ENCODE results near the gene SH3TC1. TPM values are rescaled to one million over a fixed set of nuclear protein-coding genes. Genes with fewer than 3 reads are reported as not detected.

SH3TC1 gene
- total and polyA plus RNA-seq, 2 of the 8 experiments (the other 6 are each of a cell fraction or from before 2014, with no cell fraction given), result 0.15 TPM; not detected in 1

GRCh38 chr4:8230891-8231290 lies 31.8 kb downstream of the SH3TC1 start (continued):
- TF ChIP-seq CHD7 (IDR thresholded peaks at IDR 0.05; ENCODE audit: insufficient replicate concordance, low read length), result no peak
- no peak for TF ChIP-seq POU5F1 (IDR thresholded peaks at IDR 0.05; ENCODE audit: low read depth, low read length)
- no peak for TF ChIP-seq USF2 (IDR thresholded peaks at IDR 0.05; ENCODE audit: low read length)
- no peak for TF ChIP-seq ATF3 (IDR thresholded peaks at IDR 0.05; ENCODE audit: insufficient read depth, low read depth, low read length)
- no peak for TF ChIP-seq EGR1 (IDR thresholded peaks at IDR 0.05; ENCODE audit: borderline replicate concordance, low read depth, low read length)
